Activated naive CD4-positive, alpha-beta T cell treated with anti-CD3 and anti-CD28 coated beads for 36 hours (primary cell): Measurements from ENCODE around the gene ILDR2. TPM values are rescaled to one million over a fixed set of nuclear protein-coding genes. Genes with fewer than 3 reads are reported as not detected.

ENCODE experiments used
- CTCF ChIA-PET: fragments of 350-600 bp; sonication (Branson Sonifier 250); formaldehyde crosslinking; loops from one replicate; lab custom pipeline; 2021; ENCODE audit warnings: antibody characterized with exemption; lab: Charles Lee
- DNase-seq: peaks from one replicate; pipeline ENCODE4 v3.0.0-alpha.2; 2020
- H3K27ac Mint-ChIP-seq: one replicate; pipeline ENCODE4 v1.8.0; 2021; ENCODE audit warnings: mild to moderate bottlenecking, mixed read lengths
- H3K27me3 Mint-ChIP-seq: one replicate; pipeline ENCODE4 v1.8.0; 2021; ENCODE audit warnings: low read depth, mixed read lengths
- H3K36me3 Mint-ChIP-seq: one replicate; pipeline ENCODE4 v1.8.0; 2021; ENCODE audit warnings: low read depth, mixed read lengths
- H3K4me1 Mint-ChIP-seq: one replicate; pipeline ENCODE4 v1.8.0; 2021; ENCODE audit warnings: low read depth, mixed read lengths
- H3K4me3 Mint-ChIP-seq: one replicate; pipeline ENCODE4 v1.8.0; 2021; ENCODE audit warnings: mild to moderate bottlenecking, moderate library complexity, mixed read lengths
- H3K9me3 Mint-ChIP-seq: one replicate; pipeline ENCODE4 v1.8.0; 2021; ENCODE audit warnings: mixed read lengths
- intact Hi-C: fragments of 100-400 bp; cut with micrococcal nuclease; formaldehyde crosslinking; loops from one replicate; pipeline ENCODE4 v1.15.1; 2023
- total RNA-seq, 2 experiments: library from RNA; stranded (reverse); gene quantifications; one replicate each; pipeline ENCODE4 v1.2.3, GENCODE V29; 2021

The ILDR2 gene
- total RNA-seq, 2 experiments from 2014 or later, result 9.1 to 10.5 TPM

DNA sequence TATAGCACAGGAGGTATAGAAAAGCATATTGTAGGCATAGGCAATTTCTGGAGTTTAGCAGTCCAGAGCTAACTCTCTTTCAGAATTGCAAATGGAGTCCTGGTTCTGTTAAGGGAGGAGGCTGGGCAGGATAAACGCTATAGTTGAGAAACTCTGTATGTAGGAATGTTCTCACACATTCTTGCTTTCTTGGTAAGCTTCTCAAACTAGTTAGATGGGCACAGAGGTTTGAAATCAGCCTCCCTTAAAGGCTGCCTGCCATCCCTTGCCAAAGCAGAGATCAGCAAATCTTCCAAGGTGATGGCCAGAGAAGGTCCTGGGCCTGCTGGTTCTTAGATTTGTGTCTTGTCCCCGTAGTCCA, 56.4 kb downstream of the ILDR2 start:
- Mint-ChIP-seq H3K4me3 (no peak overlapping the region), H3K27ac (no peak overlapping the region), H3K9me3 (no peaks in the 10 kb centered on the region), H3K36me3 (no peaks in the 10 kb centered on the region), H3K4me1 (peaks cover 2% of the 10 kb centered on the region), H3K27me3 (peaks cover 35% of the 10 kb centered on the region)
- CTCF ChIA-PET, result interaction anchor here (1.2 to 20.2 kb wide), 2 partner anchors 8 to 140 kb away, joined by 4 to 635 read pairs; no protein-coding TSS in a partner anchor
- intact Hi-C loops, result loop anchor here (10.0 kb wide), 1 partner anchor 516 kb away; no protein-coding TSS in a partner anchor
- DNase-seq, result no peak

DNA sequence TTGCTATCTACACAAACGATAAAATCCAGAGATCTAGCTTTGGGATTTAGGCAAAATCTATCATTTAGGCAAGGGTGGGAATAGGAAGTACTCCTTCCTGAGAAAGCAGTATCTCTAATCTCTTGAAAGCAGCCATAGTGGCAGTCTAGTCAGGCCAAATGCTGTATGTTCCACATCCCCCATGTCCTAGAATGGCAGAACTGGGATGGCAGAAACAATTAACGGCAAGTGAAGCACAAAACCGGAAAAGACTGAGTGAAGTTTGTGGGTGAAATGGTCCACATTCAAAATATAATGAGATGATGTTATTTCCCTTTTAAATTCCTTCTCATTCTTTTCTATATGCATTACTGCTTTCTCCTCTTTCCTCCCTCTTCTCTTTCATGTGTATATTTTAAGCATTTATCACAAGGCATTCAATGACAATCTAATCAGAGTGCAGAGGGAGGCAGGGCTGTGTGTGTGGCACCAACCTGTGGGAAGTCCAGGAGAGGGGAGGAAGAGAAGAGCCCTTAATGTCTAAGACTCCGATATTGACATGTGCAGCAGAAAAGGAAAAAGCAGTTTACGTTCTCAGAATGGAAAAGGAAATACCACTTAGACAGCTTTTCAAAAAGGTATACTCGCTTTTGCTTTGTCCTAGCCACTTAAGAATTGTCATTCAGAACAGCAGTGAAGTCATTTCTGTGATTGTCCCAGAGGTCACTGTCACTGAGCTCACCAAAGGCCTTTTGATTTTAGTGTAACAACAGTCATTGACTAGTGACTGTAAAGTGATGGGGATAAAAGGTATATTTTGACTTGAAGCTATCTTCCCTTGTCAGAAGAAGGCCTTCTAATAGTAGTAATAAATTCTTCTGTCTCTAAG, 57.0 kb downstream of the ILDR2 start:
- intact Hi-C loops, result loop anchor here (10.0 kb wide), 1 partner anchor 516 kb away; no protein-coding TSS in a partner anchor

DNA sequence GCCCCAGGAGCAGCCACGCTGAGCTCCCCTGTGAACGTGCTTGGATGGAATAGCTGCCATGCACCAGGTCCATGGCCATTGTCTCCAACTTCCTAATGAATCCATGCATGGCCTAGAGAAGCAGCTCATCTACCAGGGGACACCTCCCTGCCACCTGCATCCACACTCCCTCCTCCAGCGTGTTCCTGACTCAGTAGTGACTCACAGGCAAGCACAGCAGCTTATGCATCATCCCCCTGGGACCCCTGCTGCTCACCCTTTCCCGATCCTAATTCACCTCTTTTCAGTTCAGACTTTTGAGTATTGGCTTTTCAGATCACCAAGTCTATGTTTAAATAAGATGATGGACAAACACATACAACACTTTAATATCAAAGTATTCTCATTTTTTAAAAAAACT, 59.4 kb downstream of the ILDR2 start:
- Mint-ChIP-seq H3K9me3 (no peaks in the 10 kb centered on the region), H3K36me3 (no peaks in the 10 kb centered on the region)
- intact Hi-C loops, result loop anchor here (10.0 kb wide), 1 partner anchor 519 kb away; no protein-coding TSS in a partner anchor

More for the DNA sequence above, 57.0 kb downstream of the ILDR2 start:
- H3K4me1 Mint-ChIP-seq, result peaks cover 2% of the 10 kb centered on the region
- peaks cover 35% of the 10 kb centered on the region for H3K27me3 Mint-ChIP-seq
- no peak overlapping the region for H3K27ac Mint-ChIP-seq
- H3K9me3 Mint-ChIP-seq, result no peaks in the 10 kb centered on the region
- H3K4me3 Mint-ChIP-seq, result no peak overlapping the region
- H3K36me3 Mint-ChIP-seq, result no peaks in the 10 kb centered on the region
- CTCF ChIA-PET, result interaction anchor here (1.2 to 20.2 kb wide), 2 partner anchors 8 to 140 kb away, joined by 4 to 635 read pairs; no protein-coding TSS in a partner anchor
- no peak for DNase-seq

DNA sequence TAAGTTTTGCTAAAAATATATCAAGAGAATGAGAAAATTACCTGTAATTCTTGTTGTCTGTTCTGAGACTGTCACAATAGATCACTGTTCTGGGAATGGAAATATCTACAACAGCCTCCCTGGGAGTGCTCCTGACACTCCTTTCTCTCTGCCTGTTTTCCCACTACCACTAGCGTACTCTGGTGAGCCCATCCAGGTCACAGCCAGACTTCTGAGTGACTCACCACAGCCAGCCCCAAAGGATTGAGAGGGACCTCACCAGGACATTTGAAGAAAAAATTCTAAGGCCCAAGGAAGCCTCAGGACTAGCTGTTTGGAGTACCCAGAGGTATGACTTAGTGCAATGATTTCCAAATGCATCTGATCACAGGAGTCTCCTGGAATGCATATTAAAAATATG, 60.3 kb downstream of the ILDR2 start:
- no peak for DNase-seq
- Mint-ChIP-seq H3K36me3 (no peaks in the 10 kb centered on the region), H3K4me1 (peaks cover 5% of the 10 kb centered on the region), H3K27ac (no peak overlapping the region), H3K27me3 (peaks cover 15% of the 10 kb centered on the region), H3K4me3 (no peak overlapping the region), H3K9me3 (no peaks in the 10 kb centered on the region)
- CTCF ChIA-PET, result interaction anchor here (20.2 kb wide), 1 partner anchor 144 kb away, joined by 635 read pairs; no protein-coding TSS in a partner anchor
- intact Hi-C loops, result loop anchor here (10.0 kb wide), 1 partner anchor 520 kb away; no protein-coding TSS in a partner anchor

More for the DNA sequence above, 59.4 kb downstream of the ILDR2 start:
- Mint-ChIP-seq H3K27me3 (peaks cover 20% of the 10 kb centered on the region), H3K4me1 (peaks cover 2% of the 10 kb centered on the region), H3K27ac (no peak overlapping the region), H3K4me3 (no peak overlapping the region)
- CTCF ChIA-PET, result interaction anchor here (20.2 kb wide), 1 partner anchor 143 kb away, joined by 635 read pairs; no protein-coding TSS in a partner anchor
- no peak for DNase-seq

DNA sequence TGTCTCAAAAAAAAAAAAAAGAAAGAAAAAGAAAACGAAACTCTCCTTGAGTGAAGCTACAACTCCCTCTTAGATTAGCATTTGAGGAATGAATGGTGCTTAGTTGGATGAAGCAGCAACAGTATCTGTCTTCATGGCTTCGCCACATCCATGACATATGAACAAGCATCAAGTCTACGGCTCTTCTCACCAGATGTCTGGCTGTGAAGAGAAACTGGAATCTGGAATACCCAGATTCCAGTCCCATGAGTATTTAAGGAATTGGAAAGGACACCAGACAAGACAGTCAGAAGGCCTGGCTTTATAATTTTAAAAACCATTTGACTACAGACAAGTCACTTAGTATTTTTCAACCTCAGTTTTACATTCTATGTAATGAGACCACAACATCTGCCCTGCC, 61.2 kb downstream of the ILDR2 start:
- peaks cover 5% of the 10 kb centered on the region for H3K27me3 Mint-ChIP-seq
- intact Hi-C loops, result loop anchor here (5.0 to 10.0 kb wide), 3 partner anchors 521 to 987 kb away; partner anchors contain the start of gene CREG1
- no peaks in the 10 kb centered on the region for H3K36me3 Mint-ChIP-seq
- H3K4me3 Mint-ChIP-seq, result no peak overlapping the region
- no peak overlapping the region for H3K27ac Mint-ChIP-seq
- H3K9me3 Mint-ChIP-seq, result no peaks in the 10 kb centered on the region
- DNase-seq, result no peak
- H3K4me1 Mint-ChIP-seq, result peaks cover 5% of the 10 kb centered on the region
- CTCF ChIA-PET, result interaction anchor here (0.7 to 20.2 kb wide), 2 partner anchors 70 to 144 kb away, joined by 3 to 635 read pairs; no protein-coding TSS in a partner anchor

DNA sequence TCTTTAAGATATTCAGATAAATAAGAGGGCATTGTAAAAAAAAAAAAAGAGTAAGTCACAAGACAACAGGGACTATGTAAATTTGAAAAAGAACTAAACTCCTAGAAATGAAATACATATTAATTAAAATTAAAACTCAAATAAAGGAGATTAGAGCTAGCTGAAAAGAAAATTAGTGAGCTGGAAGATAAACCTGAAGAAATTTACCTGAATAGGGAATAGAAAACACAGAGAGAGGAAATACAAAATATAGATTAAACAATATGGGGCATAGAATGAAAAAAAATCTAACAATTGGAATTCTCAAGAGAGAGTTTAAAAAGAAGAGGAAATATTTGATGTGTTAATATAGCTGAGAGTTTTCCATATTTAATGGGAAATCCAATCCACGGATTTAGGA, 63.7 kb downstream of the ILDR2 start:
- intact Hi-C loops, result loop anchor here (2.0 to 10.0 kb wide), 4 partner anchors 309 to 984 kb away; partner anchors contain the start of genes CREG1 and POU2F1
- Mint-ChIP-seq H3K9me3 (no peaks in the 10 kb centered on the region), H3K4me3 (no peak overlapping the region), H3K4me1 (peaks cover 5% of the 10 kb centered on the region), H3K27me3 (no peaks in the 10 kb centered on the region), H3K27ac (no peak overlapping the region), H3K36me3 (no peaks in the 10 kb centered on the region)
- CTCF ChIA-PET, result interaction anchor here (1.4 to 20.2 kb wide), 3 partner anchors 28 to 163 kb away, joined by 8 to 635 read pairs (median 36); no protein-coding TSS in a partner anchor
- DNase-seq, result no peak

DNA sequence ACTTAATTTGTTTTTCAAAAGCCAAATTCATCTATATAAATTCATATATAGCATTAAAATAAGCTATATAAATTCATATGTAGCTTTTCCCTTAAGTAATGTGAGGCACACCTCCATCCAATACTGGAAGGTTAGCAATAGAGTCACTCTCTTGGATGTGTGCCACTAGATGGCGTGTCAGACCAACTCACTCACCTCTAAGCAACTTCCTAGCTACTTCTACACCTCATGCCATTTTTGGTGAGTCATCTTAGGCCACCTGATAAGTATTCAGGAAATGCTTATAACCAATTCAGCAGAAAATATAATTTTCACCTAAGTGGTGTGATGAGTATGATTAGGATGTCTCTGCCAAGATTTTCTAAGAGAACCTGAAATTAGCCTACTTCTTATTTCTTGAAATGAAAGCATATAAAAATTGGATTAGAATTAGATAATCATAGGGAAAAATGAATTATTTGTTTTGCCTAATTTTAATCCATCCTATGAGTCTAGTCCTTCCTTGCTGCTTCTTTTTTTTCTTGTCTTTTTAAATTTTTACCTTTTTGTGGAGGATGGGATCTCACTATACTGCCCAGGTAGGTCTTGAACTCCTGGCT, 64.8 kb downstream of the ILDR2 start:
- DNase-seq, result peak; percentile 90
- H3K27me3 Mint-ChIP-seq, result no peaks in the 10 kb centered on the region
- CTCF ChIA-PET, result interaction anchor here (0.6 to 20.2 kb wide), 42 partner anchors 8 to 1861 kb away, joined by 3 to 635 read pairs (median 4); partner anchors contain the start of genes CREG1 and GPA33
- no peaks in the 10 kb centered on the region for H3K36me3 Mint-ChIP-seq
- intact Hi-C loops, result loop anchor here (1.0 to 10.0 kb wide), 11 partner anchors 26 to 983 kb away; partner anchors contain the start of genes CREG1, POU2F1 and TADA1
- H3K9me3 Mint-ChIP-seq, result no peaks in the 10 kb centered on the region
- no peak overlapping the region for H3K27ac Mint-ChIP-seq
- no peak overlapping the region for H3K4me3 Mint-ChIP-seq
- peaks cover 5% of the 10 kb centered on the region for H3K4me1 Mint-ChIP-seq

DNA sequence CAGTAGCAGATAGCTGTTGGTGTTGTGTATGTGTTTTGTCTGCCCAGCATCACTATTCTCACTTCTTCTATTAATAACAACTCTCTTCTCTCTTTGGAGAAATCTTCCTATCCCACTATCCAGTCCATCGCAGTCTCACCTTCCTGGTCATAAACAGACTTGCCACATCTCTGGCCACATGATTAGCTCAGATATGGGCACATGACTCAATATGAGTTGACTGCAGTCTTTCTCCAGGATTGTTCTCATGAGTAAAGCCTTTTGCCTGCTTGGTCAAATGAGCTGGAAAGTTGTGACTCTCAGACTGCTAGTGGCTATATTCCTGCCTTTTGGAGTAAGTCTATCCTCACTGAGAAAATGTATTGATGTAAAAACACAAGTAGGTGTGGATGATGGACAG, 66.4 kb downstream of the ILDR2 start:
- no peak overlapping the region for H3K27ac Mint-ChIP-seq
- intact Hi-C loops, result no loop called here
- CTCF ChIA-PET, result interaction anchor here (0.7 to 20.2 kb wide), 9 partner anchors 25 to 216 kb away, joined by 3 to 635 read pairs (median 7); no protein-coding TSS in a partner anchor
- H3K27me3 Mint-ChIP-seq, result no peaks in the 10 kb centered on the region
- peaks cover 5% of the 10 kb centered on the region for H3K4me1 Mint-ChIP-seq
- H3K9me3 Mint-ChIP-seq, result no peaks in the 10 kb centered on the region
- DNase-seq, result no peak
- no peak overlapping the region for H3K4me3 Mint-ChIP-seq
- no peaks in the 10 kb centered on the region for H3K36me3 Mint-ChIP-seq

DNA sequence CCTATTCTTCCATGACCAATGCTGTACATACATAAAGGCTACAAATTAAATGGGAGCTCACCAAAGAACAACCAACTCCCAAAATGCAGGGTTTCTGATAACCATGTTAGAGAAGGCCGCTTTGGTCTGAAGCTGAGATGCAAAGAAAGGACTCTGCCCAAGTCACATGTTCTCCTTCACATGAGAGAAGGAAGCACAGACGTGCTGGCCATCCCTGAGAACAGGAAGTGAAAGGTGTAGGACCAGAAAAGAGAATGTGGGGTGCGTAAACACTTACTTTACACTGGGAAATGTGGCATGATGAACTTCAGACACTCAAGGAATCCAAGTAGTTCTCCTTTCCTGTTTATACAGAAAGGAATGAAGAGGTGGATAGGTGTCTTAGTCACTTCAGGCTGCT, 67.6 kb downstream of the ILDR2 start:
- CTCF ChIA-PET, result interaction anchor here (3.3 to 20.2 kb wide), 2 partner anchors 136 to 151 kb away, joined by 15 to 635 read pairs; no protein-coding TSS in a partner anchor
- no peak for DNase-seq
- peaks cover 5% of the 10 kb centered on the region for H3K4me1 Mint-ChIP-seq
- no peaks in the 10 kb centered on the region for H3K9me3 Mint-ChIP-seq
- intact Hi-C loops, result no loop called here
- no peaks in the 10 kb centered on the region for H3K27me3 Mint-ChIP-seq
- no peak overlapping the region for H3K4me3 Mint-ChIP-seq
- no peaks in the 10 kb centered on the region for H3K36me3 Mint-ChIP-seq
- no peak overlapping the region for H3K27ac Mint-ChIP-seq

DNA sequence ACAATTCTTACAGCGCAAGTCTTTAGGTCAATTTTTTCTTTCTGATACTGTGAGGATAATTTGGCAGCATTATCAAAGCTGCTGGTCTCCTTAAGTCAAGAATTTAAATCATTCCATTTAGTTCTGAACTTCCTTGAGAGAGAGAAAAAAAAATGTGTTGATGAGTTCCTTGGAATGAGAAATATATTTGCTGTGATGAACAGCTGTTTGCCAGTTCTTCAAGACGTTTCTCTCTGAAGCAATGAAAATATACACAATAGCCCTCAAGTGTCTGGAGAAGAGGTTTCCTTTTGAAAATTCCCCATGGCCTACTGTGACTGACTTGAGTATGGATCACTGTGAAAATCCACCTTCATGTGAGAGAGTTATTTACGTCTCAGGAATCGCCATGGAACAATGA, 68.3 kb downstream of the ILDR2 start:
- Mint-ChIP-seq H3K27me3 (no peaks in the 10 kb centered on the region), H3K27ac (no peak overlapping the region), H3K4me3 (no peak overlapping the region), H3K9me3 (no peaks in the 10 kb centered on the region), H3K4me1 (peaks cover 7% of the 10 kb centered on the region), H3K36me3 (no peaks in the 10 kb centered on the region)
- CTCF ChIA-PET, result interaction anchor here (20.2 kb wide), 1 partner anchor 151 kb away, joined by 635 read pairs; no protein-coding TSS in a partner anchor
- no peak for DNase-seq
- intact Hi-C loops, result no loop called here

DNA sequence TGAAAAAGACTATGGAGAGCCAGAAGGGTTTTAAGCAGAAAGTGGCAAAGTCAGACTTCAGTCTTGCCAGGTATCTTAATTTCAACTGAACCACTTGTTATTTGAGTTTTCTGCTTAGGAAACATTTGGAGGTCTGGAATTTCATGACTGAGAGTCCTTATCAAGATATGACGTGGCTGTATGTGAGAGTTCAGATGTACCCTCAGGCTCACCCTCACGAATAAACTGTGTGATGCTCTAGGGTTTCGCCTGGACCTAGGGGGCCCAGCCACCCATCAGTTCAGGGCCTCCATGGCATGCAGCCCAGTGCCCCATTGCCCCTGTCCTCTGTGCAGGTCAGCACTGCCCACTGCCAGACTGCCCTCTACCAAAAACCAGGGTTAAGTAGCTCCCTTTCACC, 68.7 kb downstream of the ILDR2 start:
- H3K4me3 Mint-ChIP-seq, result no peak overlapping the region
- CTCF ChIA-PET, result interaction anchor here (0.6 to 20.2 kb wide), 4 partner anchors 88 to 571 kb away, joined by 3 to 635 read pairs (median 4); no protein-coding TSS in a partner anchor
- H3K27me3 Mint-ChIP-seq, result no peaks in the 10 kb centered on the region
- H3K4me1 Mint-ChIP-seq, result peaks cover 8% of the 10 kb centered on the region
- intact Hi-C loops, result no loop called here
- no peak for DNase-seq
- H3K9me3 Mint-ChIP-seq, result no peaks in the 10 kb centered on the region
- no peaks in the 10 kb centered on the region for H3K36me3 Mint-ChIP-seq
- H3K27ac Mint-ChIP-seq, result no peak overlapping the region
